H1 (cell line): Measurements from ENCODE around the gene CEMIP2. TPM values are rescaled to one million over a fixed set of nuclear protein-coding genes. Genes with fewer than 3 reads are reported as not detected.

ENCODE experiments used
- CTCF ChIA-PET: fragments of 300-600 bp; sonication (Branson Sonifier 250); formaldehyde crosslinking; loops from one replicate; lab custom pipeline; 2021; ENCODE audit not compliant: partially characterized antibody; lab: Charles Lee
- POLR2A ChIA-PET: fragments of 300-600 bp; sonication (Branson Sonifier 250); formaldehyde crosslinking; loops from one replicate; lab custom pipeline; 2021; ENCODE audit warnings: inconsistent platforms; ENCODE audit not compliant: partially characterized antibody; lab: Charles Lee
- DNase-seq, 2 experiments: peaks; one replicate each; pipeline versions ENCODE4 v3.0.0 to v3.0.0-alpha.2; 2010 to 2022; ENCODE audit warnings: low spot score in 2 of 2, low read depth in 1 of 2, mixed read lengths in 1 of 2
- FAIRE-seq: peaks from 2 replicates; lab custom pipeline; 2011; peaks lifted over from hg19 to GRCh38; lab: Jason Lieb, UNC
- H2AFZ ChIP-seq: 2 replicates; pipeline ENCODE4 v1.8.1; 2012; ENCODE audit warnings: low read length, inconsistent platforms
- H2AK5ac ChIP-seq: 2 replicates; pipeline ENCODE4 v1.6.1; 2013; ENCODE audit warnings: low read depth, low read length
- H2BK120ac ChIP-seq: replicated peaks from 2 replicates; pipeline ENCODE3; 2013; ENCODE audit warnings: low read depth, low read length, inconsistent platforms
- H2BK12ac ChIP-seq: 2 replicates; pipeline ENCODE4 v1.6.1; 2013; ENCODE audit warnings: low read depth, low read length
- H2BK15ac ChIP-seq: 2 replicates; pipeline ENCODE4 v1.6.1; 2013; ENCODE audit warnings: low read length
- H2BK20ac ChIP-seq: 2 replicates; pipeline ENCODE4 v1.6.1; 2013; ENCODE audit warnings: low read length
- H2BK5ac ChIP-seq: 2 replicates; pipeline ENCODE4 v1.6.1; 2013; ENCODE audit warnings: low read depth, low read length
- H3K14ac ChIP-seq: 2 replicates; pipeline ENCODE4 v1.6.1; 2013; ENCODE audit warnings: inconsistent platforms; ENCODE audit not compliant: insufficient read length
- H3K18ac ChIP-seq: 2 replicates; pipeline ENCODE4 v1.6.1; 2013; ENCODE audit warnings: low read length; ENCODE audit errors: extremely low read depth
- H3K23ac ChIP-seq: 2 replicates; pipeline ENCODE4 v1.6.1; 2013; ENCODE audit warnings: inconsistent platforms; ENCODE audit not compliant: insufficient read length
- H3K23me2 ChIP-seq: 2 replicates; pipeline ENCODE4 v1.6.1; 2013; ENCODE audit warnings: low read depth, low read length
- H3K27ac ChIP-seq: 2 replicates; pipeline ENCODE4 v1.6.1; 2011; ENCODE audit warnings: low read depth, low read length, inconsistent platforms
- H3K27me3 ChIP-seq, 4 experiments: replicated peaks in 1 of 4; 1 replicate in 1 of 4; 2 replicates in 3 of 4; pipeline versions ENCODE4 v1.6.1 to v1.8.1; 2011 to 2013; ENCODE audit warnings: low read length in 3 of 4, mild to moderate bottlenecking in 3 of 4, inconsistent platforms in 2 of 4, mixed read lengths in 2 of 4, moderate library complexity in 1 of 4; ENCODE audit not compliant: control insufficient read depth in 3 of 4, insufficient read depth in 3 of 4; ENCODE audit errors: extremely low read depth in 1 of 4
- H3K36me3 ChIP-seq, 4 experiments: 2 replicates each; pipeline versions ENCODE4 v1.6.1 to v1.8.1; 2011 to 2013; ENCODE audit warnings: mild to moderate bottlenecking in 4 of 4, low read length in 3 of 4, moderate library complexity in 2 of 4, control low read depth in 1 of 4, inconsistent platforms in 1 of 4; ENCODE audit not compliant: insufficient read depth in 4 of 4, control insufficient read depth in 2 of 4
- H3K4ac ChIP-seq: replicated peaks from 2 replicates; pipeline ENCODE3; 2013; ENCODE audit warnings: low read length, low read depth, mixed read lengths, inconsistent platforms; ENCODE audit not compliant: insufficient read length
- H3K4me1 ChIP-seq, 4 experiments: replicated peaks in 1 of 4; 1 replicate in 1 of 4; 2 replicates in 3 of 4; pipeline versions ENCODE4 v1.6.1 to v1.8.1; 2011 to 2013; ENCODE audit warnings: low read length in 3 of 4, inconsistent platforms in 2 of 4, mixed read lengths in 1 of 4; ENCODE audit not compliant: insufficient read depth in 4 of 4, control insufficient read depth in 3 of 4
- H3K4me2 ChIP-seq, 2 experiments: 2 replicates each; pipeline versions ENCODE4 v1.6.1 to v1.8.1; 2011 to 2013; ENCODE audit warnings: low read depth in 2 of 2, low read length in 2 of 2, control low read depth in 1 of 2, inconsistent platforms in 1 of 2, mild to moderate bottlenecking in 1 of 2; ENCODE audit not compliant: insufficient read depth in 1 of 2
- H3K4me3 ChIP-seq, 4 experiments: fragments of 200-600, 300-600 bp in 1 of 4; sonication (generic), shearing (Covaris generic), sonication (Bioruptor Twin) in 1 of 4; 2 replicates each; pipeline versions ENCODE4 v1.5.1 to v1.8.1; 2011 to 2016; ENCODE audit warnings: low read length in 4 of 4, low read depth in 3 of 4, control low read depth in 2 of 4, inconsistent platforms in 2 of 4, mild to moderate bottlenecking in 2 of 4, mixed read lengths in 1 of 4, moderate library complexity in 1 of 4; ENCODE audit not compliant: insufficient read depth in 2 of 4; ENCODE audit errors: extremely low read depth in 1 of 4
- H3K56ac ChIP-seq: replicated peaks from 2 replicates; pipeline ENCODE3; 2013; ENCODE audit warnings: low read depth, mild to moderate bottlenecking, mixed read lengths, low read length, inconsistent platforms; ENCODE audit not compliant: insufficient read length
- H3K79me1 ChIP-seq: 2 replicates; pipeline ENCODE4 v1.6.1; 2013; ENCODE audit warnings: low read depth, low read length, control low read depth
- H3K79me2 ChIP-seq, 2 experiments: 2 replicates each; pipeline versions ENCODE4 v1.6.1 to v1.8.1; 2012 to 2013; ENCODE audit warnings: low read length in 2 of 2, mild to moderate bottlenecking in 2 of 2, inconsistent platforms in 1 of 2; ENCODE audit not compliant: insufficient read depth in 2 of 2, control insufficient read depth in 1 of 2
- H3K9ac ChIP-seq, 4 experiments: replicated peaks in 1 of 4; 1 replicate in 1 of 4; 2 replicates in 3 of 4; pipeline versions ENCODE4 v1.6.1 to v1.8.1; 2011 to 2013; ENCODE audit warnings: low read depth in 3 of 4, low read length in 3 of 4, control low read depth in 2 of 4, mild to moderate bottlenecking in 2 of 4, moderate library complexity in 2 of 4, inconsistent platforms in 1 of 4; ENCODE audit errors: extremely low read depth in 1 of 4
- H3K9me3 ChIP-seq, 2 experiments: 2 replicates each; pipeline versions ENCODE4 v1.6.1 to v1.8.1; 2012 to 2013; ENCODE audit warnings: mild to moderate bottlenecking in 2 of 2, moderate library complexity in 2 of 2, control low read depth in 1 of 2, inconsistent platforms in 1 of 2, low read depth in 1 of 2, low read length in 1 of 2, mixed read lengths in 1 of 2; ENCODE audit not compliant: insufficient read depth in 2 of 2
- H4K20me1 ChIP-seq, 2 experiments: replicated peaks in 1 of 2; 2 replicates each; pipeline versions ENCODE3 to v1.8.1; 2011 to 2013; ENCODE audit warnings: inconsistent platforms in 2 of 2, low read length in 2 of 2, mild to moderate bottlenecking in 1 of 2; ENCODE audit not compliant: insufficient read depth in 2 of 2, control insufficient read depth in 1 of 2
- H4K5ac ChIP-seq: 2 replicates; pipeline ENCODE4 v1.6.1; 2013; ENCODE audit warnings: low read length, low read depth, mixed read lengths, inconsistent platforms; ENCODE audit not compliant: insufficient read length
- H4K8ac ChIP-seq: 2 replicates; pipeline ENCODE4 v1.8.0; 2013; ENCODE audit warnings: mild to moderate bottlenecking, moderate library complexity, low read length, inconsistent platforms; ENCODE audit not compliant: insufficient read depth; ENCODE audit errors: extremely low read depth
- H4K91ac ChIP-seq: replicated peaks from 2 replicates; pipeline ENCODE3; 2013; ENCODE audit warnings: low read length, mixed read lengths, inconsistent platforms; ENCODE audit not compliant: insufficient read length
- BRCA1 ChIP-seq: IDR thresholded peaks from 2 replicates; pipeline ENCODE4 v1.6.1; 2012; ENCODE audit warnings: low read depth, low read length, improper control_type of control experiment
- CEBPB ChIP-seq: IDR thresholded peaks from 2 replicates; pipeline ENCODE4 v1.6.1; 2012; ENCODE audit warnings: low read depth, low read length
- CTBP2 ChIP-seq: IDR thresholded peaks from 2 replicates; pipeline ENCODE4 v1.7.0; 2011; ENCODE audit warnings: borderline replicate concordance, mild to moderate bottlenecking, moderate library complexity, mixed read lengths, low read length; ENCODE audit not compliant: insufficient read depth, insufficient read length
- EZH2 ChIP-seq: fragments of 200-600 bp; sonication (generic); IDR thresholded peaks from 2 replicates; pipeline ENCODE4 v1.7.1; 2012; ENCODE audit warnings: low read depth, mild to moderate bottlenecking, moderate library complexity, low read length, inconsistent platforms; ENCODE audit not compliant: severe bottlenecking
- JUND ChIP-seq: IDR thresholded peaks from 2 replicates; pipeline ENCODE4 v1.6.1; 2011; ENCODE audit warnings: mild to moderate bottlenecking, improper control_type of control experiment, low read length
- KDM1A ChIP-seq: fragments of 200-600, 300-600 bp; sonication (generic); IDR thresholded peaks from 2 replicates; pipeline ENCODE4 v1.7.1; 2016; ENCODE audit warnings: mild to moderate bottlenecking, low read length, borderline replicate concordance
- MAFK ChIP-seq: IDR thresholded peaks from 2 replicates; pipeline ENCODE4 v1.6.1; 2012; ENCODE audit warnings: low read depth, mild to moderate bottlenecking, improper control_type of control experiment, low read length
- PHF8 ChIP-seq: fragments of 200-600 bp; sonication (generic); conservative IDR thresholded peaks from 2 replicates; pipeline ENCODE4 v1.7.1; 2012; ENCODE audit warnings: low read depth, mild to moderate bottlenecking, inconsistent platforms, low read length, moderate library complexity
- RXRA ChIP-seq: IDR thresholded peaks from 2 replicates; pipeline ENCODE4 v1.6.1; 2011; ENCODE audit warnings: low read depth, mild to moderate bottlenecking, low read length, moderate library complexity; ENCODE audit not compliant: insufficient read depth
- SIRT6 ChIP-seq: IDR thresholded peaks from one replicate; pipeline ENCODE4 v1.7.1; 2012; ENCODE audit warnings: low read length, inconsistent platforms
- TCF12 ChIP-seq: IDR thresholded peaks from 2 replicates; pipeline ENCODE4 v1.6.1; 2011; ENCODE audit warnings: low read depth, mild to moderate bottlenecking, low read length
- WGBS, 2 experiments: shearing (Covaris generic) in 1 of 2; methylation state at CpG; one replicate each; pipeline versions ENCODE4 v1.1.6 to v1.1.7; 2013 to 2015; ENCODE audit warnings: low lambda C conversion rate in 2 of 2, mixed read lengths in 2 of 2, inconsistent platforms in 1 of 2, low coverage in 1 of 2, missing lambda C conversion rate in 1 of 2; ENCODE audit not compliant: insufficient replicate concordance in 2 of 2, insufficient coverage in 1 of 2, insufficient read length in 1 of 2; ENCODE audit errors: extremely low coverage in 1 of 2, missing lambda C conversion rate in 1 of 2; 5-methylcytosine and 5-hydroxymethylcytosine counted together
- polyA plus RNA-seq, 7 experiments: library from polyadenylated mRNA; depleted of rRNA in 3 of 7; stranded (reverse) in 5 of 7; unstranded in 2 of 7; fragments of >200 nt in 5 of 7; fragments of 200-250 nt in 2 of 7; gene quantifications; 1 replicate in 5 of 7; 2 replicates in 1 of 7; 4 replicates in 1 of 7; pipeline versions ENCODE4 v1.2.1 to v1.2.3, GENCODE V29; 2011 to 2013; ENCODE audit warnings: missing spikeins in 2 of 7, mixed read lengths in 2 of 7
- total RNA-seq: library from RNA; stranded (reverse); fragmentation: NEBNext Ultra II Directional; extraction: Animal tissue kit (Norgen Biotek cat#: 25700); gene quantifications from 2 replicates; pipeline ENCODE4 v1.2.1, GENCODE V29; 2021

Gene CEMIP2
- total and polyA plus RNA-seq, 2 of the 8 experiments (the other 6 are each of a cell fraction or from before 2014, with no cell fraction given), result 25.2 to 52.1 TPM

- ChIA-PET POLR2A (interaction anchor here (1.3 kb wide), 1 partner anchor 13 kb away, joined by 3 read pairs; no protein-coding TSS in a partner anchor), CTCF (interaction anchor here (0.8 to 2.6 kb wide), 16 partner anchors 12 to 485 kb away, joined by 3 to 9 read pairs (median 5); no protein-coding TSS in a partner anchor)
- H2BK5ac ChIP-seq, result no peak overlapping the region
- DNase-seq, result no peak
- peaks cover 0 to 14% (median 5%) of the 10 kb centered on the region in 4 experiments; a peak in 4 of 7 replicates for H3K4me1 ChIP-seq
- FAIRE-seq, result no peak
- H3K9ac ChIP-seq, result no peak overlapping the region
- H3K23ac ChIP-seq, result no peak overlapping the region
- H4K91ac ChIP-seq, result no peak overlapping the region
- no peak overlapping the region for H4K5ac ChIP-seq
- no peak overlapping the region for H3K27ac ChIP-seq
- H3K23me2 ChIP-seq, result peaks cover 9% of the 10 kb centered on the region; the same call in 1 of the 2 replicates
- H2BK12ac ChIP-seq, result no peak overlapping the region
- no peak overlapping the region for H2AFZ ChIP-seq
- H2AK5ac ChIP-seq, result no peak overlapping the region
- TF ChIP-seq SIRT6 (no peak), KDM1A (no peak), JUND (no peak), RXRA (no peak), CEBPB (no peak), TCF12 (no peak), MAFK (no peak), PHF8 (no peak), BRCA1 (no peak), CTBP2 (no peak), EZH2 (no peak)
- peaks cover 20 to 29% of the 10 kb centered on the region in 2 experiments for H3K79me2 ChIP-seq
- no peak overlapping the region for H3K18ac ChIP-seq
- H3K4me3 ChIP-seq, result no peak overlapping the region; a peak in 1 of 8 replicates
- peaks cover 2 to 10% of the 10 kb centered on the region in 2 experiments for H4K20me1 ChIP-seq
- H3K4me2 ChIP-seq, result peak overlapping the region; percentile 82 to 95; a peak in 1 of 4 replicates
- no peak overlapping the region for H3K4ac ChIP-seq
- no peak overlapping the region for H4K8ac ChIP-seq
- no peak overlapping the region for H3K14ac ChIP-seq
- no peak overlapping the region for H2BK20ac ChIP-seq
- no peaks in the 10 kb centered on the region for H3K9me3 ChIP-seq
- no peak overlapping the region for H3K56ac ChIP-seq
- no peak overlapping the region for H2BK120ac ChIP-seq
- no peaks in the 10 kb centered on the region; a peak in 1 of 7 replicates for H3K27me3 ChIP-seq
- no peak overlapping the region for H2BK15ac ChIP-seq
- peaks cover 3% of the 10 kb centered on the region; the same call in 1 of the 2 replicates for H3K79me1 ChIP-seq
- 73% methylated on average over 3 of the region's 3 CpGs; no CpG with 5 or more reads in 1 of the 2 experiments for whole genome bisulfite sequencing, 2 experiments
- no peaks in the 10 kb centered on the region for H3K36me3 ChIP-seq
These were observed 1.9 kb upstream of the CEMIP2 start for GRCh38 chr9:71770170-71770569.
